ENCODE measurements around the gene THOC5. TPM values are rescaled to one million over a fixed set of nuclear protein-coding genes. Genes with fewer than 3 reads are reported as not detected.

Gene THOC5
- total and polyA plus RNA-seq, 8 donors: 18.2 to 123 (median 33.7) TPM

DNA sequence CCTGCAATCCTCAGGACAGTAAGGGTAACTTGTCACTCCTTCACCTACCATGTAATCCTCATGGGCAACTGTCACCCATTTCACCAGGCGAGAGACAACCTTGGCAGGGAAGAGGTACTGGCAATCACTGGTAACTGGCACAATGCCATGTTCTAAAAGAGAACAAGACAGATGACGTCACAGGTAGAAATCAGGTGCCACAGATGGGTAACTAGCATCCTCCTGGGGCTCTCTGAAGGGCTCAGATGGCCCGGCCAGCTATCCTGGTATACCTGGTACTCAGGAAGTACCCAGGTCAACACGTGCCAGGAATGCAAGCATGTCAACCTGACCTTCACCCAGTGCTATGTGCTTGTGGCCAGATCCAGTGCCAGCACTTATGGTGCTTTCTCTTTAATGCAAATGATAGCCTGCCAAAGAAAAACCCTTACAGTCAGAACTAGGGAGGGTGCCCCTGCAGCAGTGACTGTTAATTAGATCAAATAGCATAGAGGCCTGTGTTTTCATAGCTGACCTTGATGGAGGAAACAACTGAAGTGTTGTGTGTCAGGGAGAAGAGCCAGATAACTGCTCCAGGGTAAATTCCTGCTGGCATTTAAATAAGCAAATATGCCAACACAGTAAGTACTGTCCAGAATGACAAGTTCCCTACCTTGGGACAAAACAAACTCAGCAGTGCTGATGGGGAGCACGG lies 36.2 kb downstream of the THOC5 start:
- Histone ChIP-seq H3K9me3 (no peaks in the 10 kb centered on the region), H3K4me3 (no peak overlapping the region), H3K4me1 (no peaks in the 10 kb centered on the region), H3K36me3 (peaks cover 60 to 100% (median 97%) of the 10 kb centered on the region in 4 donors), H3K27me3 (no peaks in the 10 kb centered on the region), H3K27ac (no peak overlapping the region)
- intact Hi-C loops (cut with DNase I; ENCODE audit: low total_unique reads): no loop called here
- TF ChIP-seq EP300 (IDR thresholded peaks at IDR 0.05) (no peak), POLR2AphosphoS5 (IDR thresholded peaks at IDR 0.05) (no peak), CTCF (IDR thresholded peaks at IDR 0.05) (no peak), POLR2A (IDR thresholded peaks at IDR 0.05) (no peak)
- WGBS, 5 donors: 37 to 72% (median 59%) methylated on average over 5 of the region's 5 CpGs
- DNase-seq: peak in 1 of 2 donors; percentile 34

- H3K4me1 ChIP-seq: no peaks in the 10 kb centered on the region
- WGBS, 5 donors: 73 to 100% (median 85%) methylated on average over 3 to 4 of the region's 4 CpGs
- no peak for DNase-seq
- no peak overlapping the region for H3K27ac ChIP-seq
- peaks cover 56 to 100% (median 99%) of the 10 kb centered on the region in 4 donors for H3K36me3 ChIP-seq
- no peaks in the 10 kb centered on the region for H3K9me3 ChIP-seq
- no peak overlapping the region for H3K4me3 ChIP-seq
- H3K27me3 ChIP-seq: no peaks in the 10 kb centered on the region
- intact Hi-C loops (cut with DNase I; ENCODE audit: low total_unique reads): no loop called here
- TF ChIP-seq CTCF (IDR thresholded peaks at IDR 0.05) (no peak), POLR2AphosphoS5 (IDR thresholded peaks at IDR 0.05) (no peak), EP300 (IDR thresholded peaks at IDR 0.05) (no peak), POLR2A (IDR thresholded peaks at IDR 0.05) (no peak)
Measured at GRCh38 chr22:29512031-29512430, 41.5 kb downstream of the THOC5 start.

DNA sequence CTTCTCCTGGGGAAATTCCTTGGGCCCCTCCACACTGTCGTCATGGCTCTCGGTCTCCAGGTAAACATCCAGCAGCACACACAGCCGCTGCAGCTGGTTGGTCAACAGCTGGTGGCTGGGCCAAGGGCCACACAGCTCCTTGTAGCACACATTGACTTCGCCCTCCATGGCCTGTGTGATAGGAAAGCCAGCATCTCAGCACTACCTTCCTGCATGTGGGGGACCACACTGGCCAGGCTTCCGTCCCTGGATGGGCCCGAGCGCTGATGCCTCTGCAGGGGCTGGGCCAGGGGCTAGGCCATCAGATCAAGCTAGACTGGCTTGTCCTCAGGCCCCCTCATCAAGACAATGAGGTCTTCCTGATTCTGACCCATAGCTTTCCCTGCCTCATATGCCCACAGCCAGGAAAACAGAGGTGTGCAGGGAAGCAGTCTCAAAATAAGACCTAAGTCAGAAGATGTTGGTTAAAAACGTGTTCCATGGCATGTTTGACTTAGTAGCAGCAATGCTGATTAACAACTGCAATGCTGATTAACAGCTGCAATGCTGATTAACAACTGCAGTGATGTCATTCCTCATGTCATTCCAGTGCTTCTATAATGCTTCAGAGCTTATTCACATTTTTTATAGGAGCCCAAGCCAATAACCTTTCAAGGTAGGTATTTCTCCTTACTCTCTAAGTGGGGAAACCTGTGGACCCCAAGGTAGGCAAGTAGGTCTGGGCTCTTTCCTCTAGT lies 42.3 kb downstream of the THOC5 start:
- no peaks in the 10 kb centered on the region for H3K4me1 ChIP-seq
- no peak overlapping the region for H3K27ac ChIP-seq
- DNase-seq: no peak
- TF ChIP-seq POLR2A (IDR thresholded peaks at IDR 0.05) (no peak), CTCF (IDR thresholded peaks at IDR 0.05) (no peak), EP300 (IDR thresholded peaks at IDR 0.05) (no peak), POLR2AphosphoS5 (IDR thresholded peaks at IDR 0.05) (no peak)
- intact Hi-C loops (cut with DNase I; ENCODE audit: low total_unique reads): no loop called here
- 81 to 88% (median 85%) methylated on average over 8 of the region's 8 CpGs for WGBS, 5 donors
- no peaks in the 10 kb centered on the region for H3K9me3 ChIP-seq
- no peaks in the 10 kb centered on the region for H3K27me3 ChIP-seq
- no peak overlapping the region for H3K4me3 ChIP-seq
- peaks cover 55 to 100% (median 99%) of the 10 kb centered on the region in 4 donors for H3K36me3 ChIP-seq

- Histone ChIP-seq H3K9me3 (no peaks in the 10 kb centered on the region), H3K27me3 (no peaks in the 10 kb centered on the region), H3K4me1 (no peaks in the 10 kb centered on the region), H3K27ac (no peak overlapping the region), H3K36me3 (peaks cover 49 to 100% (median 99%) of the 10 kb centered on the region in 4 donors), H3K4me3 (no peak overlapping the region)
- no peak for DNase-seq
- intact Hi-C loops (cut with DNase I; ENCODE audit: low total_unique reads): no loop called here
- WGBS, 5 donors: 70 to 90% (median 86%) methylated on average over 2 of the region's 2 CpGs
- no peak for TF ChIP-seq POLR2AphosphoS5 (IDR thresholded peaks at IDR 0.05)
- TF ChIP-seq CTCF (IDR thresholded peaks at IDR 0.05): no peak
- TF ChIP-seq EP300 (IDR thresholded peaks at IDR 0.05): no peak
- TF ChIP-seq POLR2A (IDR thresholded peaks at IDR 0.05): no peak
Measured at GRCh38 chr22:29510542-29510941, 43.0 kb downstream of the THOC5 start.
